Right hindlimb (tissue), 1 donor: Measurements from ENCODE around the gene TCF23.
A peak's percentile ranks its signal among the peaks of the same experiment; 100 is the strongest.
"Not testable (repeated sequence)": the region's sequence is repeated elsewhere in the genome, so short reads cannot be mapped to it uniquely, and the experiment has no call there.

Experiments
- DNase-seq: peaks from one replicate; pipeline ENCODE4 v3.0.0-alpha.2; 2018

Gene TCF23

GRCh38 chr2:27191070-27191829, 42.4 kb downstream of the TCF23 start:
- peak; percentile 57 for DNase-seq

- no peak for DNase-seq
Measured at GRCh38 chr2:27194538-27195354, 45.9 kb downstream of the TCF23 start.

GRCh38 chr2:27195799-27196198, 47.0 kb downstream of the TCF23 start:
- not testable (repeated sequence) for DNase-seq

- DNase-seq, result not testable (repeated sequence)
Measured at GRCh38 chr2:27198068-27198467, 49.3 kb downstream of the TCF23 start.

- DNase-seq, result no peak
Measured at GRCh38 chr2:27198627-27199026, 49.8 kb downstream of the TCF23 start.

GRCh38 chr2:27199241-27199640, 50.4 kb downstream of the TCF23 start:
- DNase-seq, result no peak

- DNase-seq, result no peak
Measured at GRCh38 chr2:27201675-27202074, 52.9 kb downstream of the TCF23 start.

GRCh38 chr2:27202854-27203253, 54.0 kb downstream of the TCF23 start:
- DNase-seq, result no peak

- no peak for DNase-seq
Measured at GRCh38 chr2:27203741-27204140, 54.9 kb downstream of the TCF23 start.

GRCh38 chr2:27204566-27204965, 55.8 kb downstream of the TCF23 start:
- DNase-seq, result no peak

- DNase-seq, result no peak
Measured at GRCh38 chr2:27205206-27205605, 56.4 kb downstream of the TCF23 start.

GRCh38 chr2:27206346-27206745, 57.5 kb downstream of the TCF23 start:
- no peak for DNase-seq
